GM10248 (cell line): ENCODE data around the gene EEF2K.

ENCODE experiments used
- CTCF ChIA-PET: fragments of 300-600 bp; sonication (Branson Sonifier 250); formaldehyde crosslinking; extraction: SDS; loops from one replicate; lab custom pipeline; 2021; ENCODE audit warnings: antibody characterized with exemption; lab: Yijun Ruan, JAX
- POLR2A ChIA-PET: fragments of 350-650 bp; sonication (Branson Sonifier 250); formaldehyde crosslinking; extraction: SDS; loops from one replicate; lab custom pipeline; 2020; ENCODE audit warnings: antibody characterized with exemption; lab: Yijun Ruan, JAX
- DNase-seq: peaks from one replicate; pipeline ENCODE4 v3.0.0; 2012; ENCODE audit errors: extremely low spot score
- TF ChIP-seq, protein P1 (sequence below): IDR thresholded peaks from 2 replicates; pipeline ENCODE4 v1.5.1; 2012; ENCODE audit warnings: mild to moderate bottlenecking, low read depth; ENCODE audit errors: extremely low read depth, missing control alignments, control extremely low read depth

EEF2K gene

DNA sequence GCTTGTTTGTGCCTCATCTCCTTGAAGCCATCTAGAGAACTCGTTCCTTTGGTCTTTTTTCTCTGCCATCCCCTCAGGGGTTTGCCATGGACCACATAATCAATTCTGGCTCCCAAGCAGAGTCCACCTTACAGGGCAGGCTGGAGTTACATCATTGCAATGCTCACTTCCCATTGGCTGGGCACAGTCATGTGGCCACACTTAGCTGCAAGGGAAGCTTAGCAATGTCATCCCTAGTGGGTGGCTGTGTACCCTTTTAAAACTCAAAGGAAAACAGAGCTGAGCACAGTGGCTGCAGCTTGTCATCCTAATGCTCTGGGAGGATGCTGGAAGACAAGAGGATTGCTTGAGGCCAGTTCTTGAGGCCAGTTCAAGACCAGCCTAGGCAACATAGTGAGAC, 49.3 kb downstream of the EEF2K start:
- ChIA-PET CTCF (interaction anchor here (1.8 kb wide), 1 partner anchor 67 kb away, joined by 4 read pairs; no protein-coding TSS in a partner anchor), POLR2A (no interaction called here)
- no peak for DNase-seq
- TF ChIP-seq, protein P1, sequence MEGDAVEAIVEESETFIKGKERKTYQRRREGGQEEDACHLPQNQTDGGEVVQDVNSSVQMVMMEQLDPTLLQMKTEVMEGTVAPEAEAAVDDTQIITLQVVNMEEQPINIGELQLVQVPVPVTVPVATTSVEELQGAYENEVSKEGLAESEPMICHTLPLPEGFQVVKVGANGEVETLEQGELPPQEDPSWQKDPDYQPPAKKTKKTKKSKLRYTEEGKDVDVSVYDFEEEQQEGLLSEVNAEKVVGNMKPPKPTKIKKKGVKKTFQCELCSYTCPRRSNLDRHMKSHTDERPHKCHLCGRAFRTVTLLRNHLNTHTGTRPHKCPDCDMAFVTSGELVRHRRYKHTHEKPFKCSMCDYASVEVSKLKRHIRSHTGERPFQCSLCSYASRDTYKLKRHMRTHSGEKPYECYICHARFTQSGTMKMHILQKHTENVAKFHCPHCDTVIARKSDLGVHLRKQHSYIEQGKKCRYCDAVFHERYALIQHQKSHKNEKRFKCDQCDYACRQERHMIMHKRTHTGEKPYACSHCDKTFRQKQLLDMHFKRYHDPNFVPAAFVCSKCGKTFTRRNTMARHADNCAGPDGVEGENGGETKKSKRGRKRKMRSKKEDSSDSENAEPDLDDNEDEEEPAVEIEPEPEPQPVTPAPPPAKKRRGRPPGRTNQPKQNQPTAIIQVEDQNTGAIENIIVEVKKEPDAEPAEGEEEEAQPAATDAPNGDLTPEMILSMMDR: no peak

DNA sequence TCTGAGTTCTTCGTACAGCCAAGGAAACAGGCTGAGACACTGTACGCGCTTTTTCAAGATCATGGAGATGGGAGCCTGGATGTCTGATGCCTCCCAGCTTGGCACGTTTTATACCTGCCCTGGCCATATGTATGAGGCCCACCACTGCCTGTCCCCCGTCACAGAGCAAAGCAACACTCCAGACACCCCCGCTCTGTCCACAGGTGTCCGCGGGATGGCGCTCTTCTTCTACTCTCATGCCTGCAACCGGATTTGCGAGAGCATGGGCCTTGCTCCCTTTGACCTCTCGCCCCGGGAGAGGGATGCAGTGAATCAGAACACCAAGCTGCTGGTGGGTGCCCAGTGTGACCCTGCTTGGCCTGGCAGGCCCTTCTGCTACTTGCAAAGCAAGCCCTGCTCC, 51.4 kb downstream of the EEF2K start:
- ChIA-PET POLR2A (no interaction called here), CTCF (no interaction called here)
- TF ChIP-seq, protein P1: no peak
- DNase-seq: no peak

DNA sequence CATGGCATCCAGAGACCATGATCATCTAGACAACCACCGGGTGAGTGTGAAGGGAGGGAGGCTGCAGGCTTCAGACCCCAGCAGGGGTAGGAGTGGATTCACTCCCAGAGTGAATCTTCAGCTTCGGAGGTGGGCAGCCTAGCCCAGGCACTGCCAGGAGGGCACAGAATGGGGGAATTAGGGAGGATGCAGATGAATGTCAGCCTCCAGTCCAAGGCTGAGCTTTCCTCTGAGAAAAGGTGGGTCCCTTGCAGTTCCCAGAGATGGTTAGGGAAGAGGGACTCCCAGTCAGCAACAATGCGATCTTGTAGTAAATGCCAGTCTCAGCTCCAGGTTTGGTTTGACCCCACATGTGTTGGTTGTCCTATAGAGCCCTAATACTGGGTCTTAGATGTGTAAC, 54.4 kb downstream of the EEF2K start:
- POLR2A ChIA-PET: no interaction called here
- CTCF ChIA-PET: interaction anchor here (1.0 to 2.3 kb wide), 3 partner anchors 13 to 49 kb away, joined by 3 to 11 read pairs (median 3); no protein-coding TSS in a partner anchor
- no peak for DNase-seq
- TF ChIP-seq, protein P1: no peak

DNA sequence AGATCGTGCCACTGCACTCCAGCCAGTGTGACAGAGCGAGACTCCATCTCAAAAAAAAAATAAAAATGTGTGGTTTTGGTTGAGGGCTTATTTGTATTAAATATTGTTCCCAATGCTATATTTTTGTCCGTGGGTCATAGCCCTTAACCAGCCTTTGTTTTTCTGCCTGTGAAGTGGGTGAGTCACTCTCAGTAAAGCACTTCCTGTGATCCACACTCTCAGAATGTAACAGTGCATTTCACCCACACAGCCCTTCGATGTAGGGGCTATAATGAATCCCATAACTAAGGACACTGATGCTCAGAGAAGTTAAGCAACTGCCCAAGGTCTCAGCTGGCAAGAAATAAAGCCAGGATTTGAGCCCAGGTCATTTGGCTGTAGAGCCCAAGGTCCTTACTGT, 56.4 kb downstream of the EEF2K start:
- DNase-seq: no peak
- ChIA-PET POLR2A (no interaction called here), CTCF (interaction anchor here (1.3 kb wide), 1 partner anchor 12 kb away, joined by 3 read pairs; no protein-coding TSS in a partner anchor)
- TF ChIP-seq, protein P1: no peak

DNA sequence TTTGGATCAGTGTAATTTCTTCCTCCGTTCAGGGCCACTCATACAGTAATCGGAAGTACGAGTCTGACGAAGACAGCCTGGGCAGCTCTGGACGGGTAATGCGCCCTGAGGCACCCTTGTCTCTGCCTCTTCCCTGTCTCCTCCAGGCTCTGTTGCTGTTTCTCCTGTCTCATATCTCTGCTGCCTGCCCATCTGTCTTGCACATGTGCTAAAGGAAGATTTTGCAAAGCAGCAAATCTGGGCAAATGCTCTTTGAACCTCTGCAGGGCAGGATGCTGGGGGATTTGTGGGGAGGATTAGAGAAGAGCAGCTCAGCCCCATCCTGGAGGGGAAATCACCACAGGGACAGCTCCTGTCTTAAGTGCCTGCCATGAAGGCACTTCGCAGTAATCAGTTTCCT, 58.7 kb downstream of the EEF2K start:
- ChIA-PET CTCF (interaction anchor here (0.5 to 1.5 kb wide), 2 partner anchors 19 to 49 kb away, joined by 3 read pairs; no protein-coding TSS in a partner anchor), POLR2A (interaction anchor here (0.7 kb wide), 1 partner anchor 35 kb away, joined by 6 read pairs; no protein-coding TSS in a partner anchor)
- DNase-seq: no peak
- TF ChIP-seq, protein P1: no peak

DNA sequence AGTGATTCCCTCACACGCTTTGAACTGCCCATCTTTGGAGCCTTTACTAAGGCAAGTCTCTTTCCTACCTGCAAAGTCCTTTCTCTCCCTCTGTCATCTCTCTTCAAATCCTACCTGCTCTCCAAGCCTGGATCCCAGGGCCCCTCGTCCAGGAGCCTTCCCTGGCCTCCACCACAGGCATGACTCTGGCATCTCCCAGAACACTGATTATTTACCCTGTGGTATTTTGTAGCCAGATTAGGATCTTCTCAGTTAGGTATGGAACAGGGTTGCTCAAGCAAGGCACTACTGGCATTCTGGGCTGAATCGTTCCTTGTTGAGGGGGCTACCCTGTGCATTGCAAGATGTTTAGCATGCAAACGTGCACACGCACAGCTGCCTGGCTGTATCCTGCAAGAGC, 59.3 kb downstream of the EEF2K start:
- ChIA-PET CTCF (interaction anchor here (1.5 kb wide), 1 partner anchor 48 kb away, joined by 3 read pairs; no protein-coding TSS in a partner anchor), POLR2A (no interaction called here)
- no peak for DNase-seq
- TF ChIP-seq, protein P1: no peak
